Bronchial epithelial cell (primary cell): ENCODE data around the gene CADM3. TPM values are rescaled to one million over a fixed set of nuclear protein-coding genes. Genes with fewer than 3 reads are reported as not detected.

Experiments
- DNase-seq: peaks from one replicate; pipeline ENCODE4 v3.0.0-alpha.2; 2010; ENCODE audit warnings: low read depth
- FAIRE-seq: peaks from 2 replicates; lab custom pipeline; 2011; peaks lifted over from hg19 to GRCh38; lab: Jason Lieb, UNC
- H3K27me3 ChIP-seq: 2 replicates; pipeline ENCODE4 v1.5.1; 2011; ENCODE audit warnings: low read length; ENCODE audit not compliant: control insufficient read depth, insufficient read depth
- H3K36me3 ChIP-seq: 2 replicates; pipeline ENCODE4 v1.5.1; 2011; ENCODE audit warnings: low read length; ENCODE audit not compliant: control insufficient read depth, insufficient read depth
- H3K4me3 ChIP-seq: 2 replicates; pipeline ENCODE4 v1.5.1; 2011; ENCODE audit warnings: mild to moderate bottlenecking, low read depth, low read length, control low read depth
- CTCF ChIP-seq: IDR thresholded peaks from 2 replicates; pipeline ENCODE4 v1.5.1; 2011; ENCODE audit warnings: mild to moderate bottlenecking, moderate library complexity, low read length, control low read depth, inconsistent platforms; ENCODE audit not compliant: insufficient read depth, severe bottlenecking
- total RNA-seq: library from RNA; depleted of rRNA; stranded (reverse); fragments of >200 nt; gene quantifications from 2 replicates; pipeline ENCODE4 v1.2.1, GENCODE V29; 2014

CADM3 gene
- total RNA-seq, 1 donor from 2014 or later = not detected

DNA sequence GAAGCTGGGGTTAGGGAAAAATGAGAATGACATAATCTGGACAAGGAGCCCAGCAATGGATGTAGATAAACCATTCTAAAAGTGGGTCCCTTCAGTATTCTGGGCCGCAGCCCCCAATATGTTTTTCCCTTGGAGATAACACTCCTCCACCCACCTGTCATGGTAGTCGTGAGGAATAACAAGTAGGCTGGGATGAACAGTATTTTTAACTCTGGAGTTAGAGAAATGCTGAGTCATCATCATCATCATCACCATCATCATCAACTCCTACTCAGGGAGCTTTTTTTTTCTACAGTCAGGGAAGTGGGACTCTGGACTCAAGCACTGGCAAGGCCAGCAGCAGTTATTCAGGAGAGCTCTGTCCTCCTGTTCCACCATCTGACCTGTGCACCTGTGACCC is 12.8 kb downstream of the CADM3 start:
- no peak for DNase-seq
- H3K27me3 ChIP-seq = peaks cover 22% of the 10 kb centered on the region
- FAIRE-seq = no peak
- no peak overlapping the region for H3K4me3 ChIP-seq
- H3K36me3 ChIP-seq = no peaks in the 10 kb centered on the region
- TF ChIP-seq CTCF = no peak

DNA sequence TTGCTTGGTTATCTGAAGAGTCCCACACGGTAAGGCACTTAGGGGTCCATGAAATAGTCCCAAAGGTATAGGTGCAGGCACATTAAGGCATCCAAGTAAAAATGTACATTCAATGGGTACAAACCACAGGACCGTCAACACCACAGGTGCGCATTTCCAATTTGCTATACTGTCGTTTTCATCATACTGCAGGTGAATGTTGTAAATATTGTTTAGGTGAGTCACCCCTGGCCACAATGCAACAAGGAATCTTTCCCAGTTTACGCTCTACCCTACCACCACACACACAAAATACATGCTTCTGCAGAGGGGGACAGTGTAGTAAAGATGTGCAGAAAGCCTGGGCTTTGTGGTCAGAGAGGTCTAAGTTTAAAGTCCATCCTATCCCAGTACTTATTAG is 13.7 kb downstream of the CADM3 start:
- Histone ChIP-seq H3K27me3 (peaks cover 26% of the 10 kb centered on the region), H3K4me3 (no peak overlapping the region), H3K36me3 (no peaks in the 10 kb centered on the region)
- TF ChIP-seq CTCF = no peak
- FAIRE-seq (no peak), DNase-seq (peak; percentile 6)

- no peak overlapping the region for H3K4me3 ChIP-seq
- TF ChIP-seq CTCF = no peak
- no peak for FAIRE-seq
- H3K27me3 ChIP-seq = peaks cover 24% of the 10 kb centered on the region
- DNase-seq = no peak
- no peaks in the 10 kb centered on the region for H3K36me3 ChIP-seq
Measured at GRCh38 chr1:159187033-159187432, 15.6 kb downstream of the CADM3 start.

DNA sequence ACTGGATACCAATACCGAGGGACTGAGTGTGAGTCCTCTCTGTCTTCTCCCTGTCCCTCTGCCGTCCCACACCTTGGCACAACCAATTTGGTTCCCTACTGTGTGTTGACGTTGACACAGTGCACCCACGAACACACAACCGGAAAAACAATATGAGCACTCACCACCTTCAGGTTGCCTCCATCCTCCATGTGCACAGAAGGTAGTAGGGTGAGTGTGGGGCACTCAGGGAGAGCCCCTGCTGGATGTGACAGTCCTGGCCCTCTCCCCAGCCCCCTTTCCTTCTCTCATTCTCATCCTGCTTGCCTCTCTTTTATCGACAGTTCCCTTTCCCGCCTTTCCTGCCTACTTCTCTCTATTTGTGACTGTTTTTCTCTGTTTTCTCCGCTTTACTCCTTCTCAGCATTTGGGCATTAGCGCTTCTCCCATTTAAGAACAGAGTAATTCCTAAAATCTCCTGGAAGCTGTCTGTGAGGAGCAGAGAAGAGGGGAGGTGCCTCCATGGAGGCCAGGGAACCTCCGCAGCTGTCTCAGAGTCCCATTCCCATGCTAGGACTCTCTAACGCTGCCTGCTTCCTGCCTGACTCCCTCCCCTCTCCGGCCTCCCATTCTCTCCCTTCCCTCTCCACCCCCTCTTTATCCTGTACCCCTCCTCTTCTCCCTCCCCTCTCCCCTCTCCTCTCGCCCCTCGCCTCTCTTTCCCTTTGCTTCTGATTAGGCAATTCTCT is 16.4 kb downstream of the CADM3 start:
- FAIRE-seq = peak; percentile 76
- Histone ChIP-seq H3K4me3 (no peak overlapping the region), H3K36me3 (no peaks in the 10 kb centered on the region), H3K27me3 (peaks cover 24% of the 10 kb centered on the region)
- no peak for TF ChIP-seq CTCF
- DNase-seq = no peak

DNA sequence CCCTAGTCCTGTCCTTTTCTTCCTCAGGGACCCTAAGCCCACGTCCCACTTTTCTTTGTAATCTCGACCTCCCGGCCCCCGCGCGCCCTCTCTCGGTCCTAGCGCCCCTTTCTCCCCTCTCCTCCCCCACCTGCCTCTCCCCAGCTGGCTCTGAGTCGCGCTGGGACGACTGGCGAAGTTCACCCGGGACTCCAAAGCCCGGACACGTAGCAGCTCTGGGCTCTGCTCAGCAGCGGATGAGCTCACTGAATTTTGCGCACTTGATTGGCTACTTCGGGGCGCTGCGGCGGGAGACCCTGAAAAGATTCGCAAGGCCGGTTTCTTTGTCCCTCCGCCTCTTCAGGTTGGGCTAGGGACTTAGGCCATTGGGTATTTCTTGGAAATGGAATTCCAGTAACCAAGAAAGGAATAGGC is 17.0 kb downstream of the CADM3 start:
- FAIRE-seq (no peak), DNase-seq (peak; percentile 47)
- no peak for TF ChIP-seq CTCF
- Histone ChIP-seq H3K27me3 (peaks cover 24% of the 10 kb centered on the region), H3K4me3 (no peak overlapping the region), H3K36me3 (no peaks in the 10 kb centered on the region)

DNA sequence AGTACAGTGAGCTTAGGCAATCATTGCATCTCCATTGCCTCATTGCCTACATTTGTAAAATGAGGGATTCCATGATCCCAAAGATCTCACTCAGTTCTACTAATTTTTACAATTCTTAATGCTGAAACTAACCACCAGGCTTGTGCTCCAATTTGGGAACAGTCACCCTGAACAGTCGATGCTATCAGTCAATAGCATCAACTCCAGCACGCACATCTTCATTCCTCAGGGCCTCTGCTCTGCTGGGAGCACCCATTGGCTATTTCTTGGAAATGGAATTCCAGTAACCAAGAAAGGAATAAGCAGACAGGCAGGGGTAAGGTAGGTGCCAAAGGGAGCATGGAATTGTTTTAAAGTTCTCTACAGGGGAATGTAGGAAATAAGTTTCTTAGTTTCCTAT is 19.0 kb downstream of the CADM3 start:
- Histone ChIP-seq H3K4me3 (no peak overlapping the region), H3K36me3 (no peaks in the 10 kb centered on the region), H3K27me3 (peaks cover 24% of the 10 kb centered on the region)
- no peak for TF ChIP-seq CTCF
- DNase-seq (no peak), FAIRE-seq (no peak)
